ENCODE results near the gene SLC2A9. TPM values are rescaled to one million over a fixed set of nuclear protein-coding genes. Genes with fewer than 3 reads are reported as not detected.

The SLC2A9 gene
- total RNA-seq, 1 experiment from 2014 or later, result 3.5 TPM

GRCh38 chr4:10032625-10033024 is 11.3 kb upstream of the SLC2A9 start:
- no peak for DNase-seq (ENCODE audit: low read depth, low spot score)
- in situ Hi-C loops (cut with HindIII; ENCODE audit: low pct_unique_long_range_greater_than_20kb, low sequenced_read_pairs) (no loop called here), intact Hi-C loops (cut with micrococcal nuclease; ENCODE audit: unreplicated experiment) (no loop called here)
- H3K4me3 ChIP-seq (ENCODE audit: low read depth in 2 of 2, low read length in 2 of 2), result no peak overlapping the region
- no TSS peak for BruUV-seq (replicated peaks)
- POLR2A ChIA-PET, result no interaction called here
- no peaks in the 10 kb centered on the region; the same call in 1 of the 2 replicates for H3K4me1 ChIP-seq (ENCODE audit: control insufficient read depth, insufficient read depth, low read length)
- H3K36me3 ChIP-seq (ENCODE audit: control insufficient read depth, insufficient read depth, low read length), result no peaks in the 10 kb centered on the region
- no peaks in the 10 kb centered on the region for H3K27me3 ChIP-seq (ENCODE audit: control insufficient read depth, insufficient read depth, low read length)
- TF ChIP-seq, protein P1, sequence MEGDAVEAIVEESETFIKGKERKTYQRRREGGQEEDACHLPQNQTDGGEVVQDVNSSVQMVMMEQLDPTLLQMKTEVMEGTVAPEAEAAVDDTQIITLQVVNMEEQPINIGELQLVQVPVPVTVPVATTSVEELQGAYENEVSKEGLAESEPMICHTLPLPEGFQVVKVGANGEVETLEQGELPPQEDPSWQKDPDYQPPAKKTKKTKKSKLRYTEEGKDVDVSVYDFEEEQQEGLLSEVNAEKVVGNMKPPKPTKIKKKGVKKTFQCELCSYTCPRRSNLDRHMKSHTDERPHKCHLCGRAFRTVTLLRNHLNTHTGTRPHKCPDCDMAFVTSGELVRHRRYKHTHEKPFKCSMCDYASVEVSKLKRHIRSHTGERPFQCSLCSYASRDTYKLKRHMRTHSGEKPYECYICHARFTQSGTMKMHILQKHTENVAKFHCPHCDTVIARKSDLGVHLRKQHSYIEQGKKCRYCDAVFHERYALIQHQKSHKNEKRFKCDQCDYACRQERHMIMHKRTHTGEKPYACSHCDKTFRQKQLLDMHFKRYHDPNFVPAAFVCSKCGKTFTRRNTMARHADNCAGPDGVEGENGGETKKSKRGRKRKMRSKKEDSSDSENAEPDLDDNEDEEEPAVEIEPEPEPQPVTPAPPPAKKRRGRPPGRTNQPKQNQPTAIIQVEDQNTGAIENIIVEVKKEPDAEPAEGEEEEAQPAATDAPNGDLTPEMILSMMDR (IDR thresholded peaks at IDR 0.05), result no peak
- TF ChIP-seq TCF7L2 (IDR thresholded peaks at IDR 0.05; ENCODE audit: low read depth, low read length) (no peak), POLR2AphosphoS5 (IDR thresholded peaks at IDR 0.05; ENCODE audit: low read depth, low read length) (no peak), SIN3A (IDR thresholded peaks at IDR 0.05; ENCODE audit: borderline replicate concordance, insufficient read depth, low read depth, low read length) (no peak), REST (IDR thresholded peaks at IDR 0.05; ENCODE audit: insufficient read depth in 1 of 2, low read depth in 2 of 2, low read length in 1 of 2) (no peak)
- no peak for ATAC-seq
- H3K9me3 ChIP-seq (ENCODE audit: control insufficient read depth, insufficient read depth, low read depth, low read length), result no peaks in the 10 kb centered on the region
- CTCF ChIA-PET, result no interaction called here
- no peak overlapping the region for H3K27ac ChIP-seq (ENCODE audit: low read length)

- Histone ChIP-seq H3K27ac (ENCODE audit: low read length) (no peak overlapping the region), H3K9me3 (ENCODE audit: control insufficient read depth, insufficient read depth, low read depth, low read length) (no peaks in the 10 kb centered on the region), H3K4me1 (ENCODE audit: control insufficient read depth, insufficient read depth, low read length) (no peaks in the 10 kb centered on the region; the same call in 1 of the 2 replicates), H3K27me3 (ENCODE audit: control insufficient read depth, insufficient read depth, low read length) (no peaks in the 10 kb centered on the region), H3K4me3 (ENCODE audit: low read depth in 2 of 2, low read length in 2 of 2) (no peak overlapping the region), H3K36me3 (ENCODE audit: control insufficient read depth, insufficient read depth, low read length) (no peaks in the 10 kb centered on the region)
- intact Hi-C loops (cut with micrococcal nuclease; ENCODE audit: unreplicated experiment), result no loop called here
- DNase-seq (ENCODE audit: low read depth, low spot score), result no peak
- no TSS peak for BruUV-seq (replicated peaks)
- ATAC-seq, result no peak
- ChIA-PET CTCF (interaction anchor here (0.7 kb wide), 1 partner anchor 336 kb away, joined by 13 read pairs; no protein-coding TSS in a partner anchor), POLR2A (no interaction called here)
- in situ Hi-C loops (cut with HindIII; ENCODE audit: low pct_unique_long_range_greater_than_20kb, low sequenced_read_pairs), result no loop called here
- TF ChIP-seq SIN3A (IDR thresholded peaks at IDR 0.05; ENCODE audit: borderline replicate concordance, insufficient read depth, low read depth, low read length), result no peak
- no peak for TF ChIP-seq TCF7L2 (IDR thresholded peaks at IDR 0.05; ENCODE audit: low read depth, low read length)
- no peak for TF ChIP-seq POLR2AphosphoS5 (IDR thresholded peaks at IDR 0.05; ENCODE audit: low read depth, low read length)
- no peak for TF ChIP-seq REST (IDR thresholded peaks at IDR 0.05; ENCODE audit: insufficient read depth in 1 of 2, low read depth in 2 of 2, low read length in 1 of 2)
- TF ChIP-seq, protein P1 (IDR thresholded peaks at IDR 0.05), result no peak
Observed at GRCh38 chr4:10031668-10032590, 10.6 kb upstream of the SLC2A9 start.

All from Panc1 (cell line).